Adipocyte (in vitro differentiated cells): Measurements from ENCODE around the gene MMP11.

Source experiments
- DNase-seq: peaks from one replicate; pipeline ENCODE4 v3.0.0-alpha.2; 2015; ENCODE audit warnings: low read depth
- H3K27me3 ChIP-seq: replicated peaks from 2 replicates; pipeline ENCODE4 v1.7.0; 2013; ENCODE audit warnings: mild to moderate bottlenecking, low read length, moderate library complexity; ENCODE audit not compliant: control insufficient read depth, insufficient read depth
- H3K36me3 ChIP-seq: 2 replicates; pipeline ENCODE4 v1.7.0; 2013; ENCODE audit warnings: low read length, mild to moderate bottlenecking, moderate library complexity; ENCODE audit not compliant: control insufficient read depth, insufficient read depth, severe bottlenecking
- H3K4me1 ChIP-seq: 2 replicates; pipeline ENCODE4 v1.7.0; 2013; ENCODE audit warnings: mild to moderate bottlenecking, low read length, moderate library complexity; ENCODE audit not compliant: control insufficient read depth, insufficient read depth
- H3K4me3 ChIP-seq: 2 replicates; pipeline ENCODE4 v1.7.0; 2013; ENCODE audit warnings: mild to moderate bottlenecking, low read length, moderate library complexity
- H3K9ac ChIP-seq: 2 replicates; pipeline ENCODE4 v1.7.0; 2013; ENCODE audit warnings: mild to moderate bottlenecking, low read length, moderate library complexity
- H3K9me3 ChIP-seq: 2 replicates; pipeline ENCODE4 v1.7.0; 2013; ENCODE audit warnings: mild to moderate bottlenecking, low read length, moderate library complexity; ENCODE audit not compliant: control insufficient read depth

Gene MMP11

DNA sequence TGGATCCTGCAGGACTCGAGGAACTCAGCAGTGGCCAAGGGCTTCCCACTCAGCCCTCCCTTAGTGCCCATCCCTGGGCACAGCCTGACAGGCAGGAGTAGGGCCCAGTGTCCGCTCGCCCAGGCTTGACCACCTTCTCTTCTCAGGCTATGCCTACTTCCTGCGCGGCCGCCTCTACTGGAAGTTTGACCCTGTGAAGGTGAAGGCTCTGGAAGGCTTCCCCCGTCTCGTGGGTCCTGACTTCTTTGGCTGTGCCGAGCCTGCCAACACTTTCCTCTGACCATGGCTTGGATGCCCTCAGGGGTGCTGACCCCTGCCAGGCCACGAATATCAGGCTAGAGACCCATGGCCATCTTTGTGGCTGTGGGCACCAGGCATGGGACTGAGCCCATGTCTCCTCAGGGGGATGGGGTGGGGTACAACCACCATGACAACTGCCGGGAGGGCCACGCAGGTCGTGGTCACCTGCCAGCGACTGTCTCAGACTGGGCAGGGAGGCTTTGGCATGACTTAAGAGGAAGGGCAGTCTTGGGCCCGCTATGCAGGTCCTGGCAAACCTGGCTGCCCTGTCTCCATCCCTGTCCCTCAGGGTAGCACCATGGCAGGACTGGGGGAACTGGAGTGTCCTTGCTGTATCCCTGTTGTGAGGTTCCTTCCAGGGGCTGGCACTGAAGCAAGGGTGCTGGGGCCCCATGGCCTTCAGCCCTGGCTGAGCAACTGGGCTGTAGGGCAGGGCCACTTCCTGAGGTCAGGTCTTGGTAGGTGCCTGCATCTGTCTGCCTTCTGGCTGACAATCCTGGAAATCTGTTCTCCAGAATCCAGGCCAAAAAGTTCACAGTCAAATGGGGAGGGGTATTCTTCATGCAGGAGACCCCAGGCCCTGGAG is 10.9 kb downstream of the MMP11 start:
- Histone ChIP-seq H3K4me3 (no peak overlapping the region), H3K27me3 (peaks cover 2% of the 10 kb centered on the region), H3K9me3 (no peaks in the 10 kb centered on the region), H3K9ac (no peak overlapping the region), H3K36me3 (no peaks in the 10 kb centered on the region), H3K4me1 (peaks cover 30% of the 10 kb centered on the region)
- no peak for DNase-seq

DNA sequence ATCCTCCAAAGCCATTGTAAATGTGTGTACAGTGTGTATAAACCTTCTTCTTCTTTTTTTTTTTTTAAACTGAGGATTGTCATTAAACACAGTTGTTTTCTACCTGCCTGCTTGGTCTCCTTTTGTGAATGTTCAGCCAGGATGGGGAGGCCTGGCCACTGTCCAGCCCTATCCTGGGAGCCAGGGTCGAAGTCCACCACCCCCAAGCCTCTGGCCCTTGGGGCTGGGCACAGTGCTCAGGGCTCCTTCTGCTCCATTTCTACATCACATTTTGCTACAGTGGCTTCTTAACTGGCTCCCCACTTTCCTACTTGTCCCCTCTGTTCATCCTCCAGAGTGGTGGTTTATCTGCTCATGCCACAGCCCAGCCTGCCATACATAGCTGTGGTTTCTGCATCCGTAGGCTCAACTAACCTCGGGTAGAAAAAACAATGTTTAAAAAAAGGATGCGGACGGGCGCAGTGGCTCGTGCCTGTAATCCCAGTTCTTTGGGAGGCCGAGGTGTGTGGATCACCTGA is 11.6 kb downstream of the MMP11 start:
- H3K9ac ChIP-seq = no peak overlapping the region
- H3K4me1 ChIP-seq = peaks cover 32% of the 10 kb centered on the region
- H3K4me3 ChIP-seq = no peak overlapping the region
- H3K9me3 ChIP-seq = no peaks in the 10 kb centered on the region
- peak; percentile 62 for DNase-seq
- no peaks in the 10 kb centered on the region for H3K36me3 ChIP-seq
- peaks cover 2% of the 10 kb centered on the region for H3K27me3 ChIP-seq

DNA sequence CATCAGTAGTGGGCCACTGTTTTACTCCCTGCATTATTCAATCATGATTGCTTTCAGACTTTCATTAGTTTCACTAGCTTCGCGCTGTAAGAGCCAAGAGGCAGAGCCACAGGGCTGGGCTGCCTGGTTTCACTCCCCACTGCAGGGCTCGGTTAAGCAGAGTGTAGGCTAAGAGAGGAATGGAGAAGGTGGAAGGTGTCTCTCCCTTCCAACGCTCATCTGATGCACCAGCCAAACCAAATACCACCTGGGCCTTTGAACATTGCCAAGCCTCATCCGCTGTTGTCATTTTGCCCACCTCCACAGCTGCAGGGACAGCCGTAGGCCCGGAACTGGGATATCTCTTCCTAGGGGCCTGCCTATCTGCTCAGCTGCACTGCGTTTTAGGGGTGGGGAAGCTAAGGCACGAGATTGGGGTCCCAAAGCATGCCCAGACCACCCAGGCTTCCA is 13.6 kb downstream of the MMP11 start:
- Histone ChIP-seq H3K36me3 (no peaks in the 10 kb centered on the region), H3K9me3 (no peaks in the 10 kb centered on the region), H3K9ac (peak overlapping the region; percentile 99), H3K27me3 (peaks cover 2% of the 10 kb centered on the region), H3K4me1 (peaks cover 36% of the 10 kb centered on the region), H3K4me3 (peak overlapping the region; percentile 94)
- no peak for DNase-seq

DNA sequence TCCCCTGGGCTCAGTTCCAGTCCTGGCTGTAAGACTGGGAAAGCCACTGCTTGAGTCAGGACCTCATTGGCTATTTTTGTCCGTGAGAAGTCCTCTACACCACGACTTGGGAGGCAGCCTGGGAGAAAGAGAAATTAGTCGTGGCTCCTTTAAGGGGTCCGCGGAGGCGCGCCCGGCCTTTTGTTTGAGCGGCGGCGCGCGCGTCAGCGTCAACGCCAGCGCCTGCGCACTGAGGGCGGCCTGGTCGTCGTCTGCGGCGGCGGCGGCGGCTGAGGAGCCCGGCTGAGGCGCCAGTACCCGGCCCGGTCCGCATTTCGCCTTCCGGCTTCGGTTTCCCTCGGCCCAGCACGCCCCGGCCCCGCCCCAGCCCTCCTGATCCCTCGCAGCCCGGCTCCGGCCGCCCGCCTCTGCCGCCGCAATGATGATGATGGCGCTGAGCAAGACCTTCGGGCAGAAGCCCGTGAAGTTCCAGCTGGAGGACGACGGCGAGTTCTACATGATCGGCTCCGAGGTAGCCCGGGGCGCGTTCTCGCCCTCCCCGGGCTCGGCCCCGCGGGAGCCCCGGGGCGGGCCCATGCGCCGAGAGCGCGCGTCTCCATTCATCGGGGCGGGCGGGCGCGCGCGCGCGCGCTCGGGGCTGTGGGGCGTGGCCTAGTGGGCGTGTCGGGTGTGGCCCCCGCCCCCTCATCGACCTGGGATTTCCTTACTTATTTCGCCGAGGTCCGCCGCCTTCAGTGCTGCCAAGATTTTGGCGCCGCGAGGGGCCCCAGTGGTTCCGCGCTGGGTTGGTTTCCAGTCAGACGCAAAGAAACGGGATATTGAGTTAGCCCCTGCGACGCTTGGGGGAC is 14.3 kb downstream of the MMP11 start, which contains the start of gene SMARCB1:
Gene SMARCB1, plus strand, starts transcription at position 215 of the 848 bp plus-strand sequence. Its CDS starts 204 bp downstream, at position 419.
- H3K9ac ChIP-seq = peak within 1 kb of the TSS; percentile 99

DNA sequence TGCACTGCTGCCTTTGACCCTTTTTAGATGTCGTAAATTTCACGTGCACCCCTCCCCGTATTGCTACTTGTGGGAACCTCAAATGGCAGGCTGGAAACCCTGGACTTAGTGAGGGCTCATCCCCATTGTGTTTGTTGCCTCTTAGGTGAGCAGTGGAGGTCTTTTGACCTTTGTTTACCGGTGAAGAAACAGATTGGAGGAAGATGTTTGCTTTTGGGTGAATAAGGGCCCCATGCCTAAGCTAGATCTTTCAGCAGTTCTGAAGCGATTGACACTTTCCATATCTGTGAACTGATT is 14.9 kb downstream of the MMP11 start:
- Histone ChIP-seq H3K36me3 (peaks cover 3% of the 10 kb centered on the region), H3K9me3 (no peaks in the 10 kb centered on the region), H3K9ac (peak overlapping the region; percentile 99), H3K4me3 (peak overlapping the region; percentile 94), H3K27me3 (peaks cover 2% of the 10 kb centered on the region), H3K4me1 (peaks cover 33% of the 10 kb centered on the region)
- DNase-seq = no peak

More for the DNA sequence above, 14.3 kb downstream of the MMP11 start, which contains the start of gene SMARCB1:
- Histone ChIP-seq H3K27me3 (peaks cover 2% of the 10 kb centered on the region), H3K36me3 (no peaks in the 10 kb centered on the region), H3K9me3 (no peaks in the 10 kb centered on the region), H3K4me1 (peaks cover 36% of the 10 kb centered on the region), H3K4me3 (peak within 1 kb of the TSS; percentile 94)
- peak; percentile 97 for DNase-seq

DNA sequence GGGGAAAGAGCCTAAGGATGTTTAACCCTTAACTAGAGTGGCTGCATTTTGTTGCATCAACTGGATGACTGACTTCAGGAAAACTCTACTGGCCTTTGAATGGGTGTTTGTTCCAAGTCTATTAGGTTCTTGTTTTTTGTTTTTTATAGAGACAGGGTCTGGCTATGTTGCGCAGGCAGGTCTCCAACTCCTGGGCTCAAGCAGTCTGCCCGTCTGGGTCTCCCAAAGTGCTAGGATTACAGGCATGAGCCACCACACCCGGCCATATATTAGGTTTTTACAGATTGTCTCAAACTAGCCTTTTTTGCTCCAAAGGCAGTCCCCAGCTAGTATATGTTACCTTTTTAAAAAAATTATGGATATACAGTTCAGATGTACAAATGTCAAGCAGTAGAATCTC is 15.3 kb downstream of the MMP11 start:
- Histone ChIP-seq H3K9me3 (no peaks in the 10 kb centered on the region), H3K36me3 (peaks cover 4% of the 10 kb centered on the region), H3K4me3 (peak overlapping the region; percentile 94), H3K9ac (peak overlapping the region; percentile 99), H3K4me1 (peaks cover 33% of the 10 kb centered on the region), H3K27me3 (peaks cover under 1% of the 10 kb centered on the region)
- DNase-seq = no peak

DNA sequence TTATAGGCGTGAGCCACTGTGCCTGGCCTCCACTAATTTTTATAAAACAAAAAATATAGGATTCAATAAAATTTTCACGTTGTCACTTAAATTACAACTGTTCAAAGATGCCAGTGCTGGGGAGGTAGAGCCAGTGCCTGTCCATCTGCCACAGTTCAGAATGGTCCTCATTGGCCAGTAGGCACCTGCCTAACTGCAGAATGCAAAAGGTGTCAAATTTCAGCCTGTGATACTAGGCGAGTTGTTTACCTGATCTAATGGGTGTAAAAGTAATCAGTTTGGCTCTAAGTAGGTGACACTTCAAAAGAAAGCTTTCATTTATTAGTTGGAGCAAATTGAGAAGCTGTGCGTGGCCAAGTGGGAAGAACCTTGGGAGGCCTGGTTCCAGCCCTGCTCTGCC is 16.5 kb downstream of the MMP11 start:
- peaks cover 15% of the 10 kb centered on the region for H3K36me3 ChIP-seq
- no peak for DNase-seq
- peaks cover 33% of the 10 kb centered on the region for H3K4me1 ChIP-seq
- H3K27me3 ChIP-seq = no peaks in the 10 kb centered on the region
- H3K9ac ChIP-seq = no peak overlapping the region
- no peaks in the 10 kb centered on the region for H3K9me3 ChIP-seq
- no peak overlapping the region for H3K4me3 ChIP-seq

DNA sequence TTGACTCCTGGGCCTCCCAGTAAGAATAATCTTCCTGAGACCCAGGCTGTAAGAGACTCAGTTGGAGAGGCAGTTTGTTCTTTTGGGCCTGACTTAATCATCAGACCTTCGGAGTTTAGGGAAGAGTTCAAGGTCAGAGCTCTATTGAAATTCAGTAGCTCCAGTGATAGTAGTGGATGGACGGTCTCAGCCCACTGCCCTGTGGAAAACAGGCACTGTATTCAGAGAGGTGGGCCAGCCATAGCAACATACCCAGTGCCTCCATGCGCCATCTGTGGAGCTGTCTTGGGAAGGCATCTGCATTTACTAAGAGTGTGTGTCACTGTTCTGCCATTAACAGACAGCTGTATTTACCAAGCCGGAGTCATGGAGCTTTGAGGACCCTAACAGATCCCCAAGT is 17.0 kb downstream of the MMP11 start:
- no peak overlapping the region for H3K9ac ChIP-seq
- no peak overlapping the region for H3K4me3 ChIP-seq
- no peak for DNase-seq
- no peaks in the 10 kb centered on the region for H3K27me3 ChIP-seq
- peaks cover 33% of the 10 kb centered on the region for H3K4me1 ChIP-seq
- no peaks in the 10 kb centered on the region for H3K9me3 ChIP-seq
- peaks cover 19% of the 10 kb centered on the region for H3K36me3 ChIP-seq

DNA sequence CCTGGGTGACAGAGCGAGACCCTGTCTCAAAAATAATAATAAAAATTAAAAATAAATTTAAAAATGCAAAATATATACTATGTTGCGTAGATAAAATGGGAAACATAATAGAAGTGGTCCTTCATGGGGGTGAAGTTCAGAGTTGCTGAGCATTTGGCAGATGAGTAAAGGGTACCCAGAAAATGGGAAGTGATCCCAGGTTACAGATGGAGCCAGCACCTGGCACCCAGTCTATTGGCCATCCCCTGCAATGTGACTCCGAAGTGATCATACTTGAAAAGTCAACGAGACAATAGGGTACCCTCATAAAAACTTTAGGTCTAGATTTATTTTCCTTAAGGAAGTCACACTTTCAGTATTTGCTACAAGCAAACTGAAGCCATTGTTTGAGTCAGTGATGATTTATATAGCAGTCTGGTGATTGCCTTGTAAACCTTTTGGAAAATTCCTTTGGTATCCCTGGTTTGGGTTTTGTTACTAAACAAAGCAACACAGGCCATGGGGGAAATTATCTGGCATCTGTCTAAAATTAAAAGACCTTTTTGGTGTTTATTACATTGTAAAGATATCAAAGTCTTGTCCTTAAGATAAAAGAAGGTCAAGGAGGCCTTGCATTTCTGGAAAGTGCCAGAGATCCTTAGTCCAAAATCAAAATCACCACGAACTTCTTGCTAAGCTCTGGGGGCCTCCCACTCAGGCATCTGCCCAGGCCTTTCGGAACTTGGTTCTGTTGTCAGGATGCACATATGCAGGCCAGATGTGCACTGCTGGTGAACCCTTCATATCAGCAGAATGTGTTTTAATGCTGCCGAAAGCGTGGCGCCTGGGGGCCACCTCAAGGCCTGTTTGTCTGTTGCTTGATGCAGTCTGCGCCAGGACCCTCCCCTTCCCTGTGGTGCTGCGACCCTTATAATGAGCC is 18.4 kb downstream of the MMP11 start:
- Histone ChIP-seq H3K36me3 (peaks cover 30% of the 10 kb centered on the region), H3K27me3 (no peaks in the 10 kb centered on the region), H3K4me1 (peaks cover 33% of the 10 kb centered on the region), H3K4me3 (peak overlapping the region; percentile 4), H3K9me3 (no peaks in the 10 kb centered on the region), H3K9ac (peak overlapping the region; percentile 54)
- peak; percentile 81 for DNase-seq

DNA sequence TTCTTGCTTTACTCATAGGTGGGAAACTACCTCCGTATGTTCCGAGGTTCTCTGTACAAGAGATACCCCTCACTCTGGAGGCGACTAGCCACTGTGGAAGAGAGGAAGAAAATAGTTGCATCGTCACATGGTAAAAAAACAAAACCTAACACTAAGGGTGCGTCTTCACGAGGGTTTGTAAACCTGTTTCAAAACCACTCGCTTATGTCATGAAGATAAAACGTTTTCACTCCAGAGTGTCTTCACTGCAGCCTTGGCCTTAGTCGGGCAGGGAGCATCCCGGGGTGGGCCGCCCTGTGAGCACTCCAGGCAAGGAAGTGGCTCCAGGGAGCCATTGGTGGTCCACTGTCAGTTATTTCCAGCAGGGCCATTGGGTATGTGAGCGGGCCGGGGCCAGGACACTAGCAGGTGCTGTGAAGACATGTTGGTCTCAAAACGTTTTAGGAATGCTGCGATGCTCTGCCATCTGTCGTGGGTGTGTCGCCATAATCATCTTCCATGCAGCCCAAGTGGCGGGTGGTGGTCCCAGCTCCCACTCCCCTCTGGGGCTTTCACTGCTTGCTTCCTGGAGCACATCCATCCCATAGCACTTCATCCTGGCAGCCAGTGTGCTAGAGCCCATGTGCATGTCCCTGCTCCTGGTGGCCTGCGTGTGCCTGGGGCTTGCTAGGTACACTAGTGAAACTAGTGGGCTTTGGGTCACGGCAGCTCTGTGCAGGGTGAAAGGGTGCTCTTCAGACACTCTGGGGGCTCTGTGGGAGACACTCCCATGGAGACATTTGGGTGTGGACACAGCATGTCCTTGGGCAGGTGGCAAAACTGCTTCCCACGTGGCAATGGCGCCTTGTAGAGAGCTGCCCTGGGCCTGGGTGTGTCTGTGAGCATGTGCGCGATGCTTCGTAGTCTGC is 19.3 kb downstream of the MMP11 start:
- Histone ChIP-seq H3K4me3 (peak overlapping the region; percentile 4), H3K36me3 (peaks cover 32% of the 10 kb centered on the region), H3K9me3 (no peaks in the 10 kb centered on the region), H3K4me1 (peaks cover 35% of the 10 kb centered on the region), H3K9ac (peak overlapping the region; percentile 54), H3K27me3 (no peaks in the 10 kb centered on the region)
- no peak for DNase-seq
